ENCODE data around the gene IFNA14.

The IFNA14 gene

DNA sequence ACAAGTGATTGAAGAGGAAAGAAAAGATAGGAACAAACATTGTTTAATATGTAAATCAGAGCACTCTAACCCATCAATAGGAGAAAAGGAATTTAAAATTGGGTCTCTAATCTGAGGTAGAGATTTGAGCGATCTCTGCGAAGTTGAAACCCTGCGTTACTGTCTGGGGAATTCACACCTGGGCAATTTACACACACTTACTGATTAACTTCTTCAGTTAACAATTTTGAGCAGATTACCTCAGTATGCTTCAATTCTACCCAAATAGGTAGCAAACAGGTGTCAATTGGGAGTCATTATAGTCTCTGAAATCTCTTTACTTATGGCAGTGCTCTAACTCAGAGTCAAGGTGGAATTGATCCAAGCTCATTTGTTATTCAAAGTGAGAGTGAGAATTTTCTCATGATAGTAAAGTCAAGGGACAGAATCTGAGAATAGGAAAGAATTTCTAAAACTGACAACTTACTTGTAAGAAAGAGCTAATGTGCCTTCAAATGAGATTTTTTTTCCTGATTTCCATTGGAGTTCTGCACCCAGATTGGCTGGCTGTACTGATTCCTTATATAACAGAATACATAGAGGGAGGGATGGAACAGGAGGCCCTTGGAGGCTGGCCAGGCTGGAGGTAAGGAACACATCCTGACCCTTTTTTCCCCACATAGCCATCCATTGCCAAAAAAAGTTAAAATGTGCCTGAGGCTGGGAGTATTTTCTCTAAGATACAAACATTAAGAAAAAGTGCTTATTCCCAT, 27.1 kb upstream of the IFNA14 start:
- DNase-seq (ENCODE audit: low spot score): no peak
- TF ChIP-seq, protein P1, sequence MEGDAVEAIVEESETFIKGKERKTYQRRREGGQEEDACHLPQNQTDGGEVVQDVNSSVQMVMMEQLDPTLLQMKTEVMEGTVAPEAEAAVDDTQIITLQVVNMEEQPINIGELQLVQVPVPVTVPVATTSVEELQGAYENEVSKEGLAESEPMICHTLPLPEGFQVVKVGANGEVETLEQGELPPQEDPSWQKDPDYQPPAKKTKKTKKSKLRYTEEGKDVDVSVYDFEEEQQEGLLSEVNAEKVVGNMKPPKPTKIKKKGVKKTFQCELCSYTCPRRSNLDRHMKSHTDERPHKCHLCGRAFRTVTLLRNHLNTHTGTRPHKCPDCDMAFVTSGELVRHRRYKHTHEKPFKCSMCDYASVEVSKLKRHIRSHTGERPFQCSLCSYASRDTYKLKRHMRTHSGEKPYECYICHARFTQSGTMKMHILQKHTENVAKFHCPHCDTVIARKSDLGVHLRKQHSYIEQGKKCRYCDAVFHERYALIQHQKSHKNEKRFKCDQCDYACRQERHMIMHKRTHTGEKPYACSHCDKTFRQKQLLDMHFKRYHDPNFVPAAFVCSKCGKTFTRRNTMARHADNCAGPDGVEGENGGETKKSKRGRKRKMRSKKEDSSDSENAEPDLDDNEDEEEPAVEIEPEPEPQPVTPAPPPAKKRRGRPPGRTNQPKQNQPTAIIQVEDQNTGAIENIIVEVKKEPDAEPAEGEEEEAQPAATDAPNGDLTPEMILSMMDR (IDR thresholded peaks at IDR 0.05; ENCODE audit: extremely low read depth, missing control alignments): no peak

DNA sequence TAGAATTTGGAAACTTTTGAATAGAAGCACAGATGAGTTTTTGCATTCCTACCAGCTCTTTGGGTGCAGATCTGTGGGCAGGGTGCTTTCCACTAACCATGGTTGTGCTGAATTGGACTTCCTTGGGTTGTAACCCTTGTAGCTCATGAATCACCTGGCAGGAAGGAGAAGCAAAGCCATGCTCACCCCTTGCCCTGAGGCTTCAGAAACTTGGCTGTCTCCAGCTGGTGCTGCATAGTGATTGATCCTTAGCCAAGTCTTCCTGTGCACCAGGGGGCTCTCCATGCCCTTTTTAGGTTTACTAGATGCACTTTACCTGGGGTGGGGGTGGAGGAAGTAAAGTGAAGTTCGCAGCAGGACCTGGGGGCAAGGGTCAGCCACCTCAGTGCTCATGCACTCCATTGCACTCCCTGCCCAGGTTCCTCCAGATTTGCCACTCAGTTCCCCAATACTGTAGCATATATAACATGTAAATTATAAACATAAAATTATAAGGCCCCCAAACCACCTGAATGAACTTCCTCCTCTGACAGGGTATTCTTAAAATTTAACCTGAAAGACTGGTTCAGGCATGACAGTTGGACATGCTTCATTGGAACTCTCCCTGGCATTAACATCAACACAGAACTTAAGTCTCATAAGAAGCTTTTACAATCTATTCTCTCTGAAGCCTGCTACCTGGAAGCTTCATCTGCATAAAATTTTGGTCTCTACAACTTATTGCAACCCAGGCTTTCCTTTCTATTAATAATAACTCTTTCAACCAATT, 25.8 kb upstream of the IFNA14 start:
- no peak for DNase-seq (ENCODE audit: low spot score)
- TF ChIP-seq, protein P1 (IDR thresholded peaks at IDR 0.05; ENCODE audit: extremely low read depth, missing control alignments): no peak

DNA sequence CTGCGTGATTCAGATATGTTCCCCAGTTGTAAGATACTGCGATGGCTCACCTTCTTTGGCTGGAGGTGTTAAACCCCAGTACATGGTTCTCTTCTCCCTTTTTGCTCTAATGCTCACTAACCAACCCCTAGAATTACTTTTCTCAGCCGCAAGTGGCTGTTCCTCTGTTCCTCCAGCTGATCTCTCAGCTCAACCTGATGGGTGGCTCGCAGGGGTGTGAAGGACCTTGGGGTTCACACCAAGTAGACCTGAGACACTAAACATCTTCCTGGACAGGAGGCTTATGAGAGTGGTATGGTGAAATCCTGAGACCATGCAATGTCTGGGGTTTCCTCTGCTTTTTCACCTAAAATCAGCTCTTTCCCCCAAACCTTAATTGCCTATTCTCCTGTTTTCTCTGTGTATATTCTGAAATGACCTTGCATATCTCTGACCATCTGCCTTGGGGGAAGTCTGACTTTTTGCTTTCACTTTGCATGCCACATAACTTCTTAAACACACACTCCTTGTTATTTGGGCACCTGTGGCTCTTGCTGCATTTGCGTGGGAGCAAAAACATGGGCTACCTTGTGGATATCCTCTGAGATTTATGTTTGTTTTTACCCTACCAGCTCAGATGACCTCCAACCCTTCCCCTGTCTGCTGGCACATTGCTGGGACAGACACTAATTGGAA, 15.9 kb upstream of the IFNA14 start:
- no peak for DNase-seq (ENCODE audit: low spot score)
- TF ChIP-seq, protein P1 (IDR thresholded peaks at IDR 0.05; ENCODE audit: extremely low read depth, missing control alignments): no peak

DNA sequence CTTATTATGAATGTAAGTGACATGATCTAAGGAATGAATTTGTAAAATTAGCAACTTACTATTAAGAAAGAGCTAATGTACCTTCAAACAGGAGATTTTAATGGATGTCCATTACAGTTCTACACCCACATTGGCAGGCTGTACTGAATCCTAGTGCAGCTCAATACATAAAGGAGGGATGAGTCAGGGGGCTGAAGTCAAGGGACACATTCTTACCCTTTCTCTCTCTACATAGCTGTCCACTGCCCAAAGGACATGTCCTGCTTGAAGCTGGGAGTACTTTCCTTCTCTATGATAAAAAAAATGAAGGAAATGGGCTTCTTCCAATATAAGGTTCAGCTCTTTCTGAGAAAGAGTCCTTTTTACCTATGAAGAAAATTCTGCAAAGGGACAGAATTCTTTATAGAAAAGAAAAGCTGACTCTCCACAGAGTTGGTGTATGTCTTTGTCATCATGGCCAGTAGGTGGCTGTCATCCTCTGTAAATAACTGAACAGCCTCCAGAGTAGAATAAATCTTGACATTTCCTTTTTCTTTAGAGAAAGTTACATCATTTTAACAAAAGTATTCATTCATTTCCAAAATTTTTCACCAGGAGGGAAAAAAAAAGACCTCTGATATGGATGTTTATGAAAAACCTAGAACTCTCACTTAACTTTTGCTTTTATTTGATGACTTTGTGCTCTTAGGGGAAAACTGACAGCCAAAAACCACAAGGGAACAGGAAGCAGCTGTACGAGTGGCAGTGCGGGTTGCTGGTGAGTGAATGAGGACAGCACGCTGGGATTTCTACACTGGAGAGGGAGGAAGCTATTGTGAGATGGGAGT, 13.1 kb upstream of the IFNA14 start:
- DNase-seq (ENCODE audit: low spot score): peak; percentile 40
- TF ChIP-seq, protein P1 (IDR thresholded peaks at IDR 0.05; ENCODE audit: extremely low read depth, missing control alignments): peak; percentile 37

DNA sequence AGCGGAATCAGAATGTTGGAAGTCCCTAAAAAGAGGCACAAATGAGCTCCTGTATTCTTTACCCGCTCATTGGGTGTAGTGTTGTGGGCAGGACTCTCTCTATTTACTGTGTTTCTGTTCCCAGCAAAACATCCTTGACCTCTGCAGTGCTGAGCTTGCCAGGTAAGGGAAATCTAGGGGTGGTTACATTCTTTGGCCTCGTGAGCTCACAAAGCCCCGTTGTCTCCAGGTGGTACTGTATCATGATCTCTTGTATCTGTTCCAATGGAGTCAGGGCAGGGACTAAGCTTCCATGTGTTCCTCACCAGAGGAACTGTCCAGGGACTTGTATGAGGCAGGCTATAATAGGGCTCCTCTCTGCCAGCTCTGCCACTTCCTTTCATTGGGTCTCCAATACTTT, 11.8 kb upstream of the IFNA14 start:
- TF ChIP-seq, protein P1 (IDR thresholded peaks at IDR 0.05; ENCODE audit: extremely low read depth, missing control alignments): no peak
- no peak for DNase-seq (ENCODE audit: low spot score)

DNA sequence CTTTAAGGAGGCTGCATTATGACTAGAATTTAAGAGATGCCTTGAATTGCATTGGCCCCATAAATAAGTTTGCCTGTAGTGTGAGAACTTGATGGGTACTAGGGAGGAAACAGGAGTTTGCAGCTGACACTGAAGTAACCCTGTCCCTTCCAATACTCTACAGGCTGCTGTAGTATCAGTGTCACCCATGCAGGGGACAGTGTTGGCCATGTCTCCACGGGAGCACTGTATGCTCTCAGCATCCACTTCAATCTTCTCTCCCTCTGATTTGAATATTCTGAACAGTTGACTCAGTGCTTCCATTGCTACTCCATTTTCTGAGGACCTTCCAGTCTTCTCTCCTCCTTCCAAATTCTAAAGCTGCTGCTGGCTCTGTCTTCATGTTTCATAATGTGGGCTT, 11.4 kb upstream of the IFNA14 start:
- no peak for DNase-seq (ENCODE audit: low spot score)
- TF ChIP-seq, protein P1 (IDR thresholded peaks at IDR 0.05; ENCODE audit: extremely low read depth, missing control alignments): no peak

All from GM20000 (cell line).